ENCODE results near the gene RIPK1.
"Not testable (repeated sequence)": the region's sequence is repeated elsewhere in the genome, so short reads cannot be mapped to it uniquely, and the experiment has no call there.

The RIPK1 gene

DNA sequence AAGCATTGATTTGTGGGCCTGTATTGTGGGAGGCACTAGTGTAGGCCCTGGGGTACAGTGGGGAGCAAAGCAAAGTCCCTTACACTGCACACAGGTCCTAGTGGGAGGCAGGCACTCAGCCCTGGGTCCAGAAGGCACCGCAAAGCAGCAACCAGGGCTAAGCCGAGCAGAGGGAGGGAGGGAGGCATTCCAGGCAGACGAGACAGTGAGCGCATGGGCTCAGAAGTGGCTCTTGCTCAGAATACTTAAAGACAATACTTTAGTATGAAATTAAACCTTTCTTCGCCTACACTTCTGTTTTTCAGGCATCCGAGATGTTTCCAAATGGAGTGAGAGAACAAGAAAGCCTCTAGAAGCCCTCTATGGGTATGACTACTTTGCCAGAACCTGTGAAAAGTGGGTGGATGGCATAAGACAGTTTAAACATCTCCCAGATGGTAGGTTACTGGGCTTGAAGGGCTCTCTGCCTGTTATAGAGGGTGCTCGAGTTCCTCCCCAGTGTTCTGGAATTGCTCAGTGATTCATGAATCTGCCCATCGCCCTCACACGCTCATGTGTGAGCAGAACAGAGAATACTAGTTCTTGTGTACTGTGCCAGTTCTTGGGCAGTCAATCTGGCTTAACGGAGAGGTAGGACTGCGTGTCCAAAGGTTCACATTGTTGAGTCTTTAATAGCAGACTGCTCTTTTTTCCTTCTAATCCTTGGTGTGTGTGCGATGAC lies 68.9 kb downstream of the RIPK1 start:
- no peak overlapping the region for H3K27ac ChIP-seq (replicated peaks)
- DNase-seq (ENCODE audit: low read depth in 1 of 2, low spot score in 1 of 2) = no peak
- H3K27me3 ChIP-seq (ENCODE audit: insufficient read depth, poor library complexity, severe bottlenecking) = no peaks in the 10 kb centered on the region
- no peak overlapping the region for H3K4me3 ChIP-seq (replicated peaks; ENCODE audit: insufficient read depth, low read length)
- TF ChIP-seq SPI1 (IDR thresholded peaks at IDR 0.05; ENCODE audit: borderline replicate concordance, low read depth) (no peak), POLR2AphosphoS5 (IDR thresholded peaks at IDR 0.05; ENCODE audit: low read depth) (no peak), GABPA (IDR thresholded peaks at IDR 0.05; ENCODE audit: low read depth) (no peak)
- TF ChIP-seq, protein P1, sequence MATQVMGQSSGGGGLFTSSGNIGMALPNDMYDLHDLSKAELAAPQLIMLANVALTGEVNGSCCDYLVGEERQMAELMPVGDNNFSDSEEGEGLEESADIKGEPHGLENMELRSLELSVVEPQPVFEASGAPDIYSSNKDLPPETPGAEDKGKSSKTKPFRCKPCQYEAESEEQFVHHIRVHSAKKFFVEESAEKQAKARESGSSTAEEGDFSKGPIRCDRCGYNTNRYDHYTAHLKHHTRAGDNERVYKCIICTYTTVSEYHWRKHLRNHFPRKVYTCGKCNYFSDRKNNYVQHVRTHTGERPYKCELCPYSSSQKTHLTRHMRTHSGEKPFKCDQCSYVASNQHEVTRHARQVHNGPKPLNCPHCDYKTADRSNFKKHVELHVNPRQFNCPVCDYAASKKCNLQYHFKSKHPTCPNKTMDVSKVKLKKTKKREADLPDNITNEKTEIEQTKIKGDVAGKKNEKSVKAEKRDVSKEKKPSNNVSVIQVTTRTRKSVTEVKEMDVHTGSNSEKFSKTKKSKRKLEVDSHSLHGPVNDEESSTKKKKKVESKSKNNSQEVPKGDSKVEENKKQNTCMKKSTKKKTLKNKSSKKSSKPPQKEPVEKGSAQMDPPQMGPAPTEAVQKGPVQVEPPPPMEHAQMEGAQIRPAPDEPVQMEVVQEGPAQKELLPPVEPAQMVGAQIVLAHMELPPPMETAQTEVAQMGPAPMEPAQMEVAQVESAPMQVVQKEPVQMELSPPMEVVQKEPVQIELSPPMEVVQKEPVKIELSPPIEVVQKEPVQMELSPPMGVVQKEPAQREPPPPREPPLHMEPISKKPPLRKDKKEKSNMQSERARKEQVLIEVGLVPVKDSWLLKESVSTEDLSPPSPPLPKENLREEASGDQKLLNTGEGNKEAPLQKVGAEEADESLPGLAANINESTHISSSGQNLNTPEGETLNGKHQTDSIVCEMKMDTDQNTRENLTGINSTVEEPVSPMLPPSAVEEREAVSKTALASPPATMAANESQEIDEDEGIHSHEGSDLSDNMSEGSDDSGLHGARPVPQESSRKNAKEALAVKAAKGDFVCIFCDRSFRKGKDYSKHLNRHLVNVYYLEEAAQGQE (IDR thresholded peaks at IDR 0.05; ENCODE audit: insufficient replicate concordance, low read depth) = no peak
- TF ChIP-seq, protein P2, sequence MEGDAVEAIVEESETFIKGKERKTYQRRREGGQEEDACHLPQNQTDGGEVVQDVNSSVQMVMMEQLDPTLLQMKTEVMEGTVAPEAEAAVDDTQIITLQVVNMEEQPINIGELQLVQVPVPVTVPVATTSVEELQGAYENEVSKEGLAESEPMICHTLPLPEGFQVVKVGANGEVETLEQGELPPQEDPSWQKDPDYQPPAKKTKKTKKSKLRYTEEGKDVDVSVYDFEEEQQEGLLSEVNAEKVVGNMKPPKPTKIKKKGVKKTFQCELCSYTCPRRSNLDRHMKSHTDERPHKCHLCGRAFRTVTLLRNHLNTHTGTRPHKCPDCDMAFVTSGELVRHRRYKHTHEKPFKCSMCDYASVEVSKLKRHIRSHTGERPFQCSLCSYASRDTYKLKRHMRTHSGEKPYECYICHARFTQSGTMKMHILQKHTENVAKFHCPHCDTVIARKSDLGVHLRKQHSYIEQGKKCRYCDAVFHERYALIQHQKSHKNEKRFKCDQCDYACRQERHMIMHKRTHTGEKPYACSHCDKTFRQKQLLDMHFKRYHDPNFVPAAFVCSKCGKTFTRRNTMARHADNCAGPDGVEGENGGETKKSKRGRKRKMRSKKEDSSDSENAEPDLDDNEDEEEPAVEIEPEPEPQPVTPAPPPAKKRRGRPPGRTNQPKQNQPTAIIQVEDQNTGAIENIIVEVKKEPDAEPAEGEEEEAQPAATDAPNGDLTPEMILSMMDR (IDR thresholded peaks at IDR 0.05; ENCODE audit: insufficient read depth, low read length) = no peak

DNA sequence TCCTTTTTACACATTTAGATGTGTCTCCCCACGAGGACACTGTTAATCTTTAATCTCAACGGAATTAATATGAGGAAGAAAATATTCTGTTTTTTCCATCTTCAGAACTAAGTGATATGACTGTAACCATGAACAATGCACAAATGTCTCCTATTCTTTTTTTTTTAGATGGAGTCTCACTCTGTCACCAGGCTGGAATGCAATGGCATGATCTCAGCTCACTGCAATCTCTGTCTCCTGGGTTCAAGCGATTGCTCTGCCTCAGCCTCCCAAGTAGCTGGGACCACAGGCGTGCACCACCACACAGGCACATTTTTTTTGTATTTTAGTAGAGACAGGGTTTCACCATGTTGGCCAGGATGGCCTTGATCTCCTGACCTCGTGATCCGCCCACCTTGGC lies 69.6 kb downstream of the RIPK1 start:
- not testable (repeated sequence) for H3K27me3 ChIP-seq (ENCODE audit: insufficient read depth, poor library complexity, severe bottlenecking); H3K27ac ChIP-seq (replicated peaks); H3K4me3 ChIP-seq (replicated peaks; ENCODE audit: insufficient read depth, low read length); DNase-seq (ENCODE audit: low read depth in 1 of 2, low spot score in 1 of 2)

DNA sequence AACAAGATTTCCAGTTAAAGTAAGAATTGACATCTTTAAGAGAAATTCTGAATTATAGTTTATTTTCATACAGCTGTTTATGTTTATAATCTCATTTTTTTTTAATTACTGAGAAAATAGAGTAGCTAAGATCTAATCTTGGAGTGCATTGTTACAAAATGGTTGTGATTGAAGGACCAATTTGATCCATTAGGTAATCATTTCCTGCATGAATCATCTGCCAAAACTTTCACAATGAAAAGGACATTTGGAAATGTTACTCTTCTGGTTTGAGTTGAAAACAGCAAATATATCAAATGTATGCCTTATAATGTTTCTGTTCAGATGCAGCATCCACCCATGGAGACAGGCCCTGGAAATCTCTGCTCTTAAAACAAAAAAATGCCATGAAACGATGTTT lies 70.0 kb downstream of the RIPK1 start:
- H3K4me3 ChIP-seq (replicated peaks; ENCODE audit: insufficient read depth, low read length) = no peak overlapping the region
- no peak overlapping the region for H3K27ac ChIP-seq (replicated peaks)
- no peak for TF ChIP-seq POLR2AphosphoS5 (IDR thresholded peaks at IDR 0.05; ENCODE audit: low read depth)
- no peaks in the 10 kb centered on the region for H3K27me3 ChIP-seq (ENCODE audit: insufficient read depth, poor library complexity, severe bottlenecking)
- no peak for DNase-seq (ENCODE audit: low read depth in 1 of 2, low spot score in 1 of 2)

DNA sequence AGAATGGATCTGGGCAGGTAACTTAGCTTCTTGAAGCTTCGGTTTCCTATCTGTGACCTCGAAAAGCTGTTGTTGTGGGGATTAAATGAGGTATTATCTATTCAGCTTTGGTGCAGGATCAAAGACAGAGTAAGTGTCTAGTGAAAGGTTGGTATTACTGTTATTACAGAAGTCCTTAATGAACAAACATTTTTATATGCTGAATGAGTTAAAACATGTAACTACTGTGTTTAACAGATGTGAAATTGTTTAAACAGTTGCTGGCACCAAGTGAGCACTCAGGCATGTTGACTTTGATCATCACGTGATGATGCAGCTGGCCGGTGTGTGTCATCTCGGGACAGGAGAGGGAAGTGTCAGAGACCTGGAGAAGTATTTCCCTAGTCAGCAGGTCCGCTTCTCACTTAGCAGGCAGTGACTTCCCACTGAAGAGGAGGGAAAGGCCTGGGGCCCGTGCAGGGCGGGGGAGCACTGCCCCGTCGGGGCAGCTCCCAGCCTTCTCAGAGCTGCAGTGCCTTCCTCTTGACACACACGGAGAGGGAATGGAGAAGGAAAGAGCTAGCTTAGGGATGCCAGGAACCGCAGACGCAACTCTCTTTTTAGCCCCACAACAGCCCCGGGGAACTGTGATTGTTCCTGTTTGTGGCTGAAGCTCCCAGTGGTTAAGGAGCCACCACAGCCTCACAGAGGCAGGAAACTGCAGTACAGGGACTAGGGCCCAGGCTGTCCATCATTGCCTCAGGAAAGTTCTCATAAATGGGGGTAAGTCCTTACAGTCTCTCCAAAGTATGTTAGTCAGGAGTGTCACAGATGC lies 71.0 kb downstream of the RIPK1 start:
- H3K4me3 ChIP-seq (replicated peaks; ENCODE audit: insufficient read depth, low read length) = no peak overlapping the region
- H3K27ac ChIP-seq (replicated peaks) = no peak overlapping the region
- TF ChIP-seq SPI1 (IDR thresholded peaks at IDR 0.05; ENCODE audit: borderline replicate concordance, low read depth) = peak; percentile 46; the same call in 1 of the 2 replicates
- TF ChIP-seq, protein P1 (IDR thresholded peaks at IDR 0.05; ENCODE audit: insufficient replicate concordance, low read depth) = no peak
- H3K27me3 ChIP-seq (ENCODE audit: insufficient read depth, poor library complexity, severe bottlenecking) = no peaks in the 10 kb centered on the region
- DNase-seq (ENCODE audit: low read depth in 1 of 2, low spot score in 1 of 2) = peak; percentile 79

DNA sequence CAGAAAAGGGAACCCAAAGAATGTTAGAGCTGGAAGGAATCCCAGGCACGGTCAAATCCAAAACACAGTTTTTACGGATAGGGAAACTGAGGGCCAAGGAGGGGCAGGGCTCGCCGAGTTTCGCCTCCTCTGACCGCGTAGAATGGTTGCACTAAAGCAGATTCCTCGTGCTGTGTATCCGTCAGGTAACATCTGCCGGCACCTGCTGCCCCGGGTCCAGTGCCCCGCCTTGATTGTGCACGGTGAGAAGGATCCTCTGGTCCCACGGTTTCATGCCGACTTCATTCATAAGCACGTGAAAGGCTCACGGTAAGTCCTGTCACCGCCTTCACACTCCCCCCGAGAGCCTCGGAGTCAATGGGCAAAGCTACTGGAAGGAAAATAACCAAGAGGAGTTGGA lies 71.9 kb downstream of the RIPK1 start:
- no peak for TF ChIP-seq SPI1 (IDR thresholded peaks at IDR 0.05; ENCODE audit: borderline replicate concordance, low read depth)
- TF ChIP-seq, protein P2 (IDR thresholded peaks at IDR 0.05; ENCODE audit: insufficient read depth, low read length) = no peak
- TF ChIP-seq POLR2AphosphoS5 (IDR thresholded peaks at IDR 0.05; ENCODE audit: low read depth) = no peak
- Histone ChIP-seq H3K27me3 (ENCODE audit: insufficient read depth, poor library complexity, severe bottlenecking) (no peaks in the 10 kb centered on the region), H3K27ac (replicated peaks) (no peak overlapping the region), H3K4me3 (replicated peaks; ENCODE audit: insufficient read depth, low read length) (no peak overlapping the region)
- DNase-seq (ENCODE audit: low read depth in 1 of 2, low spot score in 1 of 2) = no peak
